PC-3 (cell line): Measurements from ENCODE around the gene CYP4F22. TPM values are rescaled to one million over a fixed set of nuclear protein-coding genes. Genes with fewer than 3 reads are reported as not detected.
"Not testable (repeated sequence)": the region's sequence is repeated elsewhere in the genome, so short reads cannot be mapped to it uniquely, and the experiment has no call there.

Experiments
- ATAC-seq: fragments of 200-7000 bp; cut with Tn5 transposase; 2 replicates; pipeline ENCODE4 v1.9.1; 2020; ENCODE audit warnings: mild to moderate bottlenecking, moderate library complexity
- BruUV-seq: library from RNA; stranded (reverse); fragments of 400-500 nt; replicated peaks from 2 replicates; lab custom pipeline; 2021; lab: Mats Ljungman, UMichigan
- CTCF ChIA-PET: fragments of 300-600 bp; sonication (Branson Sonifier 250); formaldehyde crosslinking; loops from one replicate; lab custom pipeline; 2022; ENCODE audit warnings: antibody characterized with exemption; lab: Charles Lee
- POLR2A ChIA-PET: fragments of 300-600 bp; sonication (Branson Sonifier 250); formaldehyde crosslinking; loops from one replicate; lab custom pipeline; 2022; ENCODE audit warnings: antibody characterized with exemption; ENCODE audit not compliant: unreplicated experiment; lab: Charles Lee
- DNase-seq: peaks from one replicate; pipeline ENCODE4 v3.0.0-alpha.2; 2015
- H2AFZ ChIP-seq: fragments of 300-600 bp; sonication (generic); 2 replicates; pipeline ENCODE4 v1.6.0; 2016; ENCODE audit warnings: antibody characterized with exemption, low read length
- H3F3A ChIP-seq: fragments of 300-600 bp; sonication (generic); one replicate; pipeline ENCODE4 v1.6.0; 2017; ENCODE audit warnings: antibody characterized with exemption, low read length, control low read depth, mild to moderate bottlenecking; ENCODE audit not compliant: unreplicated experiment
- H3K27ac ChIP-seq: fragments of 300-600 bp; sonication (generic); 2 replicates; pipeline ENCODE4 v1.5.1; 2016; ENCODE audit warnings: mild to moderate bottlenecking, low read length
- H3K27me3 ChIP-seq: fragments of 300-600 bp; sonication (generic); 2 replicates; pipeline ENCODE4 v1.6.1; 2016; ENCODE audit warnings: low read length, mixed read lengths
- H3K36me3 ChIP-seq: fragments of 300-600 bp; sonication (generic); 2 replicates; pipeline ENCODE4 v1.6.1; 2016; ENCODE audit warnings: low read depth, mixed run types, low read length, mixed read lengths
- H3K4me1 ChIP-seq: fragments of 300-600 bp; sonication (generic); 2 replicates; pipeline ENCODE4 v1.5.1; 2016; ENCODE audit warnings: low read length; ENCODE audit not compliant: insufficient read depth
- H3K4me2 ChIP-seq: fragments of 300-600 bp; sonication (generic); 2 replicates; pipeline ENCODE4 v1.6.0; 2016; ENCODE audit warnings: low read length
- H3K4me3 ChIP-seq: fragments of 300-600 bp; sonication (generic); 2 replicates; pipeline ENCODE4 v1.5.1; 2016; ENCODE audit warnings: mild to moderate bottlenecking, low read length, mixed read lengths
- H3K79me2 ChIP-seq: fragments of 300-600 bp; sonication (generic); 2 replicates; pipeline ENCODE4 v1.6.1; 2017; ENCODE audit warnings: low read length, mixed read lengths
- H3K9ac ChIP-seq: fragments of 300-600 bp; sonication (generic); 2 replicates; pipeline ENCODE4 v1.6.0; 2016; ENCODE audit warnings: mild to moderate bottlenecking, low read length
- H3K9me2 ChIP-seq: fragments of 300-600 bp; sonication (generic); replicated peaks from 2 replicates; pipeline ENCODE4 v1.6.1; 2016; ENCODE audit warnings: mixed run types, low read length, mixed read lengths
- H3K9me3 ChIP-seq: fragments of 300-600 bp; sonication (generic); 2 replicates; pipeline ENCODE4 v1.6.1; 2016; ENCODE audit warnings: low read length, mixed read lengths
- H4K20me1 ChIP-seq: fragments of 300-600 bp; sonication (generic); 2 replicates; pipeline ENCODE4 v1.6.1; 2016; ENCODE audit warnings: low read length, mixed read lengths
- CTCF ChIP-seq: fragments of 300-600 bp; sonication (generic); conservative IDR thresholded peaks from 2 replicates; pipeline ENCODE4 v1.5.1; 2017; ENCODE audit warnings: antibody characterized with exemption, low read depth, mild to moderate bottlenecking, low read length
- EZH2 ChIP-seq: fragments of 300-600 bp; sonication (generic); IDR thresholded peaks from one replicate; pipeline ENCODE4 v1.6.1; 2017; ENCODE audit warnings: antibody characterized with exemption, mild to moderate bottlenecking, low read length; ENCODE audit not compliant: unreplicated experiment
- EZH2phosphoT487 ChIP-seq: fragments of 300-600 bp; sonication (generic); IDR thresholded peaks from 2 replicates; pipeline ENCODE4 v1.6.1; 2018; ENCODE audit warnings: mild to moderate bottlenecking, antibody characterized with exemption, low read length, borderline replicate concordance
- intact Hi-C: fragments of 100-400 bp; cut with micrococcal nuclease; formaldehyde crosslinking; loops from 2 replicates; pipeline ENCODE4 v1.9.0; 2023
- total RNA-seq: library from RNA; depleted of rRNA; stranded (reverse); fragments of >200 nt; gene quantifications from 2 replicates; pipeline ENCODE4 v1.2.3, GENCODE V29; 2014

CYP4F22 gene
- total RNA-seq, 1 experiment from 2014 or later = 0.07 TPM

- DNase-seq (no peak), ATAC-seq (no peak)
- H3K9me2 ChIP-seq = no peaks in the 10 kb centered on the region
- H3K9ac ChIP-seq = no peak overlapping the region
- no peaks in the 10 kb centered on the region for H3K27me3 ChIP-seq
- intact Hi-C loops = no loop called here
- H3K36me3 ChIP-seq = no peaks in the 10 kb centered on the region
- H3F3A ChIP-seq = no peaks in the 10 kb centered on the region
- H2AFZ ChIP-seq = no peak overlapping the region
- no peak overlapping the region for H3K4me2 ChIP-seq
- H3K79me2 ChIP-seq = no peaks in the 10 kb centered on the region
- no TSS peak for BruUV-seq
- ChIA-PET CTCF (no interaction called here), POLR2A (no interaction called here)
- no peak overlapping the region for H3K27ac ChIP-seq
- H3K4me3 ChIP-seq = no peak overlapping the region
- H3K9me3 ChIP-seq = no peaks in the 10 kb centered on the region
- no peaks in the 10 kb centered on the region; the same call in 1 of the 2 replicates for H4K20me1 ChIP-seq
- peaks cover 14% of the 10 kb centered on the region for H3K4me1 ChIP-seq
- TF ChIP-seq EZH2phosphoT487 (no peak), EZH2 (no peak), CTCF (no peak)
Observed at GRCh38 chr19:15469513-15470297, 38.6 kb upstream of the CYP4F22 start.

- no peak for TF ChIP-seq EZH2
- TF ChIP-seq CTCF = no peak
- no peak for TF ChIP-seq EZH2phosphoT487
- intact Hi-C loops = no loop called here
- Histone ChIP-seq H3K4me3 (no peak overlapping the region), H3K4me1 (peaks cover 8% of the 10 kb centered on the region), H3K27me3 (no peaks in the 10 kb centered on the region), H3K9ac (no peak overlapping the region), H3K4me2 (no peak overlapping the region), H3K79me2 (no peaks in the 10 kb centered on the region), H3K9me3 (no peaks in the 10 kb centered on the region), H3K27ac (no peak overlapping the region), H4K20me1 (no peaks in the 10 kb centered on the region; the same call in 1 of the 2 replicates), H2AFZ (no peak overlapping the region), H3F3A (no peaks in the 10 kb centered on the region), H3K36me3 (no peaks in the 10 kb centered on the region), H3K9me2 (no peaks in the 10 kb centered on the region)
- ChIA-PET CTCF (no interaction called here), POLR2A (no interaction called here)
- no peak for ATAC-seq
- no peak for DNase-seq
- BruUV-seq = no TSS peak
Observed at GRCh38 chr19:15471639-15472101, 36.7 kb upstream of the CYP4F22 start.

DNA sequence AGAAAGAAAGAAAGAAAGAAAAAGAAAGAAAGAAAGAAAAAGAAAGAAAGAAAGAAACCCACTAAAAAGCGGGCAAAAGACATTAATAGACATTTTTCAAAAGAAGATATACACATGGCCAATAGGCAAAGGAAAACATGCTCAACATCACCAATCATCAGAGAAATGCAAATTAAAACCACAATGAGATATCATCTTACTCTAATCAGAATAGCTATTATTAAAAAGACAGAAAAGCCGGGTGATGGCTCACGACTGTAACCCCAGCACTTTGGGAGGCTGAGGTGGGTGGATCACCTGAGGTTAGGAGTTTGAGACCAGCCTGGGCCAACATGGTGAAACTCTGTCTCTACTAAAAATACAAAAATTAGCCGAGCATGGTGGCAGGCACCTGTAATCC, 34.5 kb upstream of the CYP4F22 start:
- H4K20me1 ChIP-seq, H3K4me1 ChIP-seq, H3K79me2 ChIP-seq, intact Hi-C loops, CTCF ChIA-PET, ATAC-seq, H3K9me3 ChIP-seq, H3K9ac ChIP-seq, H2AFZ ChIP-seq, POLR2A ChIA-PET, H3K4me2 ChIP-seq, H3K9me2 ChIP-seq, BruUV-seq, H3K36me3 ChIP-seq, H3K27me3 ChIP-seq, H3K27ac ChIP-seq, H3F3A ChIP-seq, H3K4me3 ChIP-seq, DNase-seq: not testable (repeated sequence)
